GDM1 (cell line): ENCODE data around the gene ZNF217.
"Not testable (repeated sequence)": the region's sequence is repeated elsewhere in the genome, so short reads cannot be mapped to it uniquely, and the experiment has no call there.

Experiments
- DNase-seq: peaks from one replicate; lab custom pipeline; 2025; lab: John Stamatoyannopoulos, UW

ZNF217 gene

GRCh38 chr20:53593466-53594007, at the start of gene ZNF217:
ZNF217 (minus strand) TSS chr20:53593839; CDS start chr20:53582826, 11,013 bp downstream.
- peak; percentile 49 for DNase-seq

DNA sequence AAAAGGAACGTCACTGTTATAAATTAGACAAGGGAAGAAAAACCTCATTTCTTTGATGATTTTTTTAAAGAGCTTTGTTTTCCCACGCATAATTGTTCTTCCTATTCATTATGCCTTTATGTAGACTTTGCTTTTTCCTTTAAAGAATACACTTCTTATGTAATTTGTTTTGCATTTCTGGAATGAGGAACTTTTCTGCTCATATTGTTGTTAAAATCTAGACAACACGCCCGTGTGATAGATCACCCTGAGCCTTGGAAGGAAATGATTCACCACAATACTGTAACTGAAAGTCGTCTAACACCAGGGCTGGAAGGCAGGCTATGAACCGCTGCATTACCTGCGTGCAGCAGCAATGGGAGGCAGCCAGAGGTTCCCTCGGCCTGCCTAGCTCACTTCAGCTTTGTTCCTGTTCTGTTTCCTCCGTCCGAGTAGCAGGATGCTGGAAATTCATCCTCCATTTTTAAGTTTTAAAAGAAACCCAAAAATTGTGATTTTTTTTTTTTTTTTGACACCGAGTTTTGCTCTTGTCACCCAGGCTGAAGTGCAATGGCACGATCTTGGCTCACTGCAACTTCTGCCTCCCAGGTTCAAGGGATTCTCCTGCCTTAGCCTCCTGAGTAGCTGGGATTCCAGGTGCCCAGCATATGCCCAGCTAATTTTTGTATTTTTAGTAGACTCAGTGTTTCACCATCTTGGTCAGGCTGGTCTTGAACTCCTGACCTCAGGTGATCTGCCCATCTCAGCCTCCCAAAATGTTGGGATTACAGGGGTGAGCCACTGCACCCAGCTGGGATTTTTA, 49.6 kb upstream of the ZNF217 start:
- peak; percentile 86 for DNase-seq

DNA sequence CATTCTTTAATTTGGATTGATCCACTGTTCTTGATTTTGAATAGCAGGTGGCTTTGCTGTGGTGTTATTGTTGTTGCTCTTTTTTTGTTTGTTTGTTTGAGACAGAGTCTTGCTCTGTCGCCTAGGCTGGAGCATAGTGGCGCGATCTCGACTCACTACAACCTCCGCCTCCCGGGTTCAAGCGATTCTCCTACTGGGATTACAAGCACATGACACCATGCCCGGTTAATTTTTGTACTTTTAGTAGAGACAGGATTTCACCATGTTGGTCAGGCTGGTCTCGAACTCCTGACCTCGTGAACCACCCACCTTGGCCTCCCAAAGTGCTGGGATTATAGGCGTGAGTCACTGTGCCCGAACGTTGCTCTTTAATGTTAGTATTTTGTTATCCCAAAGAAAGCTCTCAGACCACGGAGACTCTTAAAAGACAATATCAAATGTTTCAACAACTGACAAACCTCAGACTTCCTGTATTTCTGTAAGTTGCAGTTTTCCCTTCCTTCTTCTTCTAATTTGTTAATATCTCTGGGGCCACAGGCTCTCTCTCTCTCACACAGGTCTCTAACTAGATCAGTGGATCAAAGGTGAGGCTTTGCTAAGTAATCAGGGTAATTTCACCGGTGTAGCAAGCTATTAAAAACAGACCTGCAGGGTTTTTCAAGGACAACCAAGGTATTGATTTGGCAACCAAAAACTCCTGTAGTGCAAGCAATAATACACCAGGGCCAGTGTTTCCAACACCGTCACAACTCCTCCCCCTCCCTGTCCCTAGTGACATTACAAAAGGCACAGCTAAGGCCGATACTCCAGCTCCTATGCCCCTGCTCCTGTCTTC, 48.8 kb upstream of the ZNF217 start:
- peak; percentile 70 for DNase-seq

- DNase-seq = no peak
Observed at GRCh38 chr20:53639647-53640440, 46.2 kb upstream of the ZNF217 start.

- DNase-seq = no peak
Observed at GRCh38 chr20:53639128-53639527, 45.5 kb upstream of the ZNF217 start.

- DNase-seq = not testable (repeated sequence)
Observed at GRCh38 chr20:53637310-53637709, 43.7 kb upstream of the ZNF217 start.

- no peak for DNase-seq
Observed at GRCh38 chr20:53636540-53637097, 43.0 kb upstream of the ZNF217 start.

GRCh38 chr20:53635221-53635620, 41.6 kb upstream of the ZNF217 start:
- DNase-seq = no peak

DNA sequence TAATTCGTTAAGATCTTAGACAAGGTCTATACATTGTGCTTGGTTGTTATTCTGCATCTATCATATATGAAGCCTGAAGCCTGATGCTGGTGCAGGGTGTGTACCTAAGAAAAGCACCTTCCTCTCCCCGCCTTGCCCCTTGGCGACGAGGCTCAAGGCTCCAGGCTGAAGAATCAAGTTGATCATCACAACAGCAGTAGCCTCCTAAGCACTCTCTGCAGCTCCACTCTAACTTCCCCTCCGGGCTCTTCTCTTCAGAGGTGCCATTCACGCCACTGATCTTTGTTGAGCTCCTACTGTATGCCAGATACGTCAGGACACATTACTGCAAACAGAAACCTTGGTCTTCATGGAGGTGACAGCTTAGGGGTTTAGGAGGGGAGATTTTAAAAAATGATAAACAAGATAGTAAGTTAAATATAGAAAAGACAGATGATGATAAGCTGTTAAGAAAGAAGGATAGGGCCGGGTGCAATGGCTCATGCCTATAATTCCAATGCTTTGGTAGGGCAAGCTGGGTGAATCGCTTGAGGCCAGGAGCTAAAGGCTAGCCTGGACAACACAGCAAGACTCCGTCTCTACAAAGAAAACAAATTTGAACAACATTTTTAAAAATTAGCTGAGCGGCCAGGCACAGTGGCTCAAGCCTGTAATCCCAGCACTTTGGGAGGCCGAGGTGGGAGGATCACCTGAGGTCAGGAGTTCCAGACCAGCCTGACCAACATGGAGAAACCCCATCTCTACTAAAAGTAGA, 38.4 kb upstream of the ZNF217 start:
- DNase-seq = no peak

- DNase-seq = no peak
Observed at GRCh38 chr20:53629436-53629835, 35.8 kb upstream of the ZNF217 start.

DNA sequence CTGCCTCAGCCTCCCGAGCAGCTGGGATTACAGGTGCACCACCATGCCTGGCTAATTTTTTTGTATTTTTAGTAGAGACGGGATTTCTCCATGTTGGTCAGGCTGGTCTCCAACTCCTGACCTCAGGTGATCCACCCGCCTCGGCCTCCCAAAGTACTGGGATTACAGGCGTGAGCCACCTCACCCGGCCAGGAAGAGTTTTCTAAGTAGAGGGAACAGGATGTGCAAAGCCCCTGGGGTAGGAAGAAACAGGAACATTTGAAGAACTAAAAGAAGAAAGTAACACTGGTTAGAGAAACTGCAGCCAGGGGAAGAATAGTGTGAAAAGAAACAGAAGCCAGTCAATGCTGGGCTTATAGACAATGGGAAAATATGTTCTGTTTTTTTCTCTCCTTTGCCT, 35.1 kb upstream of the ZNF217 start:
- DNase-seq = not testable (repeated sequence)

DNA sequence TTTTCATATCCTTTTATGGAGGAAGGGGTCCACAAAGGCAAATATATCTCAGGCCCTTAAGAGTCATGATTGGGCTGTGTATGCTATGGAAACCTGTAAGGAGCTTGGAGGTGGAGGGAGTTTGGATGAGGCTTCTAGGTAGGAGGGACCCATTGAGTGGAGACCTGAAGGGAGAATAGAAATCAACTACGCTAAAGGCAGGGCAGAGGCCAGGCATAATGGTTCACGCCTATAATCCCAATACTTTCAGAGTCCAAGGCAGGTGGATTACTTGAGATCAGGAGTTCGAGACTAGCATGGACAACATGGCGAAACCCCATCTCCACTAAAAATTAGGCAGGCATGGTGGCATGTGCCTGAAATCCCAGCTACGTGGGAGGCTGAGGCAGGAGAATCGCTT, 34.4 kb upstream of the ZNF217 start:
- no peak for DNase-seq

GRCh38 chr20:53627001-53627400, 33.4 kb upstream of the ZNF217 start:
- DNase-seq = not testable (repeated sequence)

DNA sequence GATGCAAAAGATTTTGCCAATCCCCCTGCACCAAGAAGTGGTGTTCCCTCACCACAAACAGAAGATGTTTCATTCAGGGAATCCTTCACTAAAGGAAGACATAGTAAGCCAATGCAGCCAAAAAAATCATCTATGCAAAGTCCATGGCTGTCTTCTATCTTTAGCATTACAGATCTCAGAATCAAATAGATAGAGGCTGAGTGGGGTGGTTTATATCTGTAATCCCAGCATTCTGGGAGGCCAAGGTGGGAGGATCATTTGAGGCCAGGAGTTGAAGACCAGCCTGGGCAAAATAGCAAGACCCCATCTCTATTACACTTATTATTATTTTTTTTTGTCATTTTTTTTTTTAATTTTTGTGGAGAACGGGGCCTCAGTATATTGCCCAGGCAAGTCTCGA, 32.9 kb upstream of the ZNF217 start:
- no peak for DNase-seq

GRCh38 chr20:53625311-53626129, 31.9 kb upstream of the ZNF217 start:
- no peak for DNase-seq

- not testable (repeated sequence) for DNase-seq
Observed at GRCh38 chr20:53624927-53625250, 31.2 kb upstream of the ZNF217 start.

DNA sequence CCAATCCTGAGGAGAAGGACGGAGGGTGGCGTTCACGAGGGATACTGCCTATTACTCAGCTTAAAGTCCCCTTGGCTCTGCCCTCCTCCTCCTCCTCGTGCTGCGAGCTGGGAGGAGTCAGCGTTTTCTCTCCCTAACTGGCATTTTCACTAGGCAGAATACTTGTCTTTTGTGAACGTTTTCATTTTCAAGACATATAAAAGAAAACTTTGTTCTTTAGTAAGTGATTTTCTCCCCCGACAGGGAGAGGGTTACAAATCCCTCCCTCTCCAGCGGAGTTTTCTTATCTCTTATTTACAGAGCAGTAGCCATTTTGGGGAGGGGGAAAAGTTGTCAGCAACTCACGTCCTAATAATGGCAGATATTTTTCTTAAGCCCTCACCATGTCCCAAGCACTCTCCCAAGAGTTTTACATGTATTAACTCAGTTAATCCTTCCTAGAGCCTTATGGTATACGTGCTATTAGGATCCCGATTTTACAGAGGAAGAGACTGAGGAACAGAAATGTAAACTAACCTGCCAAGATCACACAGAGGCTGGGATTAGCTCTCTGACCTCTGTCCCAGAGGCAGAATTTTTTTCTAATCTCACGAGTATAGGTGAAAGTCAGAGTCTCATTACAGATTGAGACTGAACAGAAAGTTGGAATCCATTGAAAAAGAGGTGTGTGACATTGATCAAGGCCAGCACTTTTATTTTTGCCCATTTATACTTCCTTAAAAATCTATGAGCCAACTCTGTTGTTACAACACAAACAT, 30.0 kb upstream of the ZNF217 start:
- DNase-seq = peak; percentile 61

DNA sequence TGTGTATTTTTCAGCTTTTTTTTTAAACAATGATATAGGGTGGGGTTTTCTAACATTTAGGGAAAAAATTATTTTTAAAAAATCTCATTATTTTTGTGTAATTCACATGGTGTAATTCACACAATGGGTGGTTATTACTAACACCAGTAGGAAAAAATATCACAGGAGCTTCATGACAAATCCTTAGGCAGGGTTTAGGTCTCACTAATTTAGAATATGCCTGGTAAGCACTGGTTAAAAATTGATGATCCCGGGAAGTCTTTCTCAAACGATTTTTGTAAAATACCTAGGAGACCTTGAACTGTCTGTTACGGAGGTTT, 29.5 kb upstream of the ZNF217 start:
- DNase-seq = no peak

DNA sequence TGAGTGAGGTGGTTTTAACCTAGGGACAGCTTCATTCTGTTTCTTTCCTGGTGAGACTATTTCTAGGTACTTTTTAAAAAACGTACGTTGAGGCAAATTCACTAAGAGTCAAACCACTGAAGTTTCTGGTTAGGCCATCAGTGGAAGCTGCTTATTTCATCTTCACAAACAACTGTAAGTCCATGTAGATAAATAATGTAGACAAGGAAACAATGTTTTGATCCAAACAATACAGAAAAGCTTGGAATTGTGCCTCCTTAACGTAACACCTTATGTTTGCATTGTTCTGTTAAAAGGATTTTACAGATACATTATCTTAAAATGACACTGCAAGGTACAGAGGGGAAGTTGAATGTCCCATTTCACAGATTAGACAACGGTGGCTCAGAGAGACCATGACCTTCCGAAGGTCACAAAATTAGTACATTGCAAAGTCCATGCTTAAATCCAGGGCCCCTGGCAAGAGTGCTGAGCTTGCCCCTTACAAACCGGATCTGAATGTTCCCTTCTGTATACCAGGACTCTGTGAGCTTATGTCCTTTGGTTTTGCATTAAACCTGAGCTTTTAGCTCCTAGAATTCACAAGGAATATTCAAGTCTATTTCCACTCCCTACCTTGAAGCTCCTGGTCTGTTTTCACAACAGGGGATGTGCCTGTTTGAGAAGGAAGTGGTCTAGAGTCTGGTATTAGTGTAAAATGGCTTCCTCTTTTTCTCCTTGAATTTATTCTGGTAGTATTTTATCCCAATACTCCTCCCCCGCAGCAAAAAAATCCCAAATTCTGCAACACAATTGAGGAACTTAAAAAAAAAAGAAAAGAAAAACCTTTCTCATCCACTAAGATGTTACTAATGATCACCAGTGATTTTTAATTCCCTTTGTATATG, 28.9 kb upstream of the ZNF217 start:
- peak; percentile 43 for DNase-seq
